Measurements from ENCODE around the gene VPS26C. TPM values are rescaled to one million over a fixed set of nuclear protein-coding genes. Genes with fewer than 3 reads are reported as not detected.

Gene VPS26C
- total and polyA plus RNA-seq, 9 of the 15 experiments (the other 6 are each of a cell fraction or from before 2014, with no cell fraction given): 32.8 to 48.7 (median 42.1) TPM

DNA sequence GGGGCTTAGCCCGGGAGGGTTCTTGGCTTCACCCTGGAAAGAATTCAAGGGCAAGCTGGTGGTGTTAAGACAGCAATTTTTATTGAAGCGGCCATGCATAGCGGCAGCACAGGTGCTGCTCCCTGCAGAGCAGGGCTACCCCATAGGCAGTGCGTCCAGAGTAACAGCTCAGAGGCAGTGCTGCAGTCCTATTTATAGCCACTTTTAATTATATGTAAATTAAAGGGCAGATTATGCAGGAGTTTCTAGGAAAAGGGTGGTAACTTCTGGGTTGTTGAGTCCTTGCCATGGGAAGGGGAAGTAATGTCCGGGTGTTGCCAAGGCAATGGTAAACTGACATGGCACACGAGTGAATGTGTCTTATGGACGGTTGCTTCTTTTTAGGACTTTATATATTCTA, 57.0 kb downstream of the VPS26C start (continued):
- no peak for TF ChIP-seq FOXP4 (CRISPR knock-in tag; IDR thresholded peaks at IDR 0.05; ENCODE audit: borderline replicate concordance)
- no peak for TF ChIP-seq RBM14 (IDR thresholded peaks at IDR 0.05; ENCODE audit: borderline replicate concordance, insufficient read depth, low read depth, low read length)
- TF ChIP-seq, protein P1, sequence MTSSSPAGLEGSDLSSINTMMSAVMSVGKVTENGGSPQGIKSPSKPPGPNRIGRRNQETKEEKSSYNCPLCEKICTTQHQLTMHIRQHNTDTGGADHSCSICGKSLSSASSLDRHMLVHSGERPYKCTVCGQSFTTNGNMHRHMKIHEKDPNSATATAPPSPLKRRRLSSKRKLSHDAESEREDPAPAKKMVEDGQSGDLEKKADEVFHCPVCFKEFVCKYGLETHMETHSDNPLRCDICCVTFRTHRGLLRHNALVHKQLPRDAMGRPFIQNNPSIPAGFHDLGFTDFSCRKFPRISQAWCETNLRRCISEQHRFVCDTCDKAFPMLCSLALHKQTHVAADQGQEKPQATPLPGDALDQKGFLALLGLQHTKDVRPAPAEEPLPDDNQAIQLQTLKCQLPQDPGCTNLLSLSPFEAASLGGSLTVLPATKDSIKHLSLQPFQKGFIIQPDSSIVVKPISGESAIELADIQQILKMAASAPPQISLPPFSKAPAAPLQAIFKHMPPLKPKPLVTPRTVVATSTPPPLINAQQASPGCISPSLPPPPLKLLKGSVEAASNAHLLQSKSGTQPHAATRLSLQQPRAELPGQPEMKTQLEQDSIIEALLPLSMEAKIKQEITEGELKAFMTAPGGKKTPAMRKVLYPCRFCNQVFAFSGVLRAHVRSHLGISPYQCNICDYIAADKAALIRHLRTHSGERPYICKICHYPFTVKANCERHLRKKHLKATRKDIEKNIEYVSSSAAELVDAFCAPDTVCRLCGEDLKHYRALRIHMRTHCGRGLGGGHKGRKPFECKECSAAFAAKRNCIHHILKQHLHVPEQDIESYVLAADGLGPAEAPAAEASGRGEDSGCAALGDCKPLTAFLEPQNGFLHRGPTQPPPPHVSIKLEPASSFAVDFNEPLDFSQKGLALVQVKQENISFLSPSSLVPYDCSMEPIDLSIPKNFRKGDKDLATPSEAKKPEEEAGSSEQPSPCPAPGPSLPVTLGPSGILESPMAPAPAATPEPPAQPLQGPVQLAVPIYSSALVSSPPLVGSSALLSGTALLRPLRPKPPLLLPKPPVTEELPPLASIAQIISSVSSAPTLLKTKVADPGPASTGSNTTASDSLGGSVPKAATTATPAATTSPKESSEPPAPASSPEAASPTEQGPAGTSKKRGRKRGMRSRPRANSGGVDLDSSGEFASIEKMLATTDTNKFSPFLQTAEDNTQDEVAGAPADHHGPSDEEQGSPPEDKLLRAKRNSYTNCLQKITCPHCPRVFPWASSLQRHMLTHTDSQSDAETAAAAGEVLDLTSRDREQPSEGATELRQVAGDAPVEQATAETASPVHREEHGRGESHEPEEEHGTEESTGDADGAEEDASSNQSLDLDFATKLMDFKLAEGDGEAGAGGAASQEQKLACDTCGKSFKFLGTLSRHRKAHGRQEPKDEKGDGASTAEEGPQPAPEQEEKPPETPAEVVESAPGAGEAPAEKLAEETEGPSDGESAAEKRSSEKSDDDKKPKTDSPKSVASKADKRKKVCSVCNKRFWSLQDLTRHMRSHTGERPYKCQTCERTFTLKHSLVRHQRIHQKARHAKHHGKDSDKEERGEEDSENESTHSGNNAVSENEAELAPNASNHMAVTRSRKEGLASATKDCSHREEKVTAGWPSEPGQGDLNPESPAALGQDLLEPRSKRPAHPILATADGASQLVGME (CRISPR knock-in tag; IDR thresholded peaks at IDR 0.05): no peak
- no peak for TF ChIP-seq ZNF79 (CRISPR knock-in tag; IDR thresholded peaks at IDR 0.05; ENCODE audit: low read depth)
- no peak for TF ChIP-seq TEAD1 (CRISPR knock-in tag; IDR thresholded peaks at IDR 0.05)
- no peak for TF ChIP-seq DACH1 (IDR thresholded peaks at IDR 0.05; ENCODE audit: partially characterized antibody)
- no peak for TF ChIP-seq IRF1 (CRISPR knock-in tag; IDR thresholded peaks at IDR 0.05; ENCODE audit: borderline replicate concordance)
- no peak for TF ChIP-seq POLR2AphosphoS2 (IDR thresholded peaks at IDR 0.05; ENCODE audit: low read length)
- no peak for TF ChIP-seq SRSF1 (IDR thresholded peaks at IDR 0.05; ENCODE audit: low read depth, low read length)
- no peak for TF ChIP-seq GTF2A2 (tag; IDR thresholded peaks at IDR 0.05)
- TF ChIP-seq SAFB (IDR thresholded peaks at IDR 0.05; ENCODE audit: borderline replicate concordance, low read depth, low read length): no peak
- TF ChIP-seq SLC30A9 (CRISPR knock-in tag; IDR thresholded peaks at IDR 0.05): no peak
- TF ChIP-seq FOS (IDR thresholded peaks at IDR 0.05; ENCODE audit: extremely low read depth, insufficient read length): no peak
- TF ChIP-seq SRSF7 (optimal IDR thresholded peaks at IDR 0.05; ENCODE audit: low read depth, low read length): no peak
- no peak for TF ChIP-seq CREM (IDR thresholded peaks at IDR 0.05; ENCODE audit: low read depth)
- TF ChIP-seq CSDE1 (IDR thresholded peaks at IDR 0.05): no peak
- TF ChIP-seq ZNF23 (CRISPR knock-in tag; IDR thresholded peaks at IDR 0.05): no peak
- no peak for TF ChIP-seq ELK1 (CRISPR knock-in tag; IDR thresholded peaks at IDR 0.05)
- peak; percentile 35; the same call in 1 of the 2 replicates for TF ChIP-seq MXI1 (IDR thresholded peaks at IDR 0.05; ENCODE audit: low read depth, low read length)
- no peak for TF ChIP-seq BCL6 (CRISPR knock-in tag; IDR thresholded peaks at IDR 0.05)
- no peak for TF ChIP-seq HDAC8 (tag; IDR thresholded peaks at IDR 0.05)

Data from K562 (cell line).